Left ventricle myocardium inferior (tissue), 1 donor: ENCODE data around the gene MGAT4D. TPM values are rescaled to one million over a fixed set of nuclear protein-coding genes. Genes with fewer than 3 reads are reported as not detected.
A peak's percentile ranks its signal among the peaks of the same experiment; 100 is the strongest.

Experiments used
- DNase-seq: peaks from one replicate; pipeline ENCODE4 v3.0.0-alpha.2; 2020
- H3K27ac ChIP-seq: fragments of 200-600 bp; replicated peaks from 2 replicates; pipeline ENCODE4 v1.8.0; 2021
- H3K27me3 ChIP-seq: fragments of 200-600 bp; 2 replicates; pipeline ENCODE4 v1.8.0; 2021; ENCODE audit warnings: low read depth
- H3K36me3 ChIP-seq: fragments of 200-600 bp; 2 replicates; pipeline ENCODE4 v1.8.0; 2021
- H3K4me1 ChIP-seq: fragments of 200-600 bp; 2 replicates; pipeline ENCODE4 v1.8.0; 2021
- H3K4me3 ChIP-seq: fragments of 200-600 bp; 2 replicates; pipeline ENCODE4 v1.8.0; 2021; ENCODE audit warnings: mild to moderate bottlenecking, moderate library complexity
- H3K9me3 ChIP-seq: fragments of 200-600 bp; replicated peaks from 2 replicates; pipeline ENCODE4 v1.8.0; 2021
- intact Hi-C: fragments of 100-400 bp; cut with micrococcal nuclease; formaldehyde crosslinking; loops from one replicate; pipeline ENCODE4 v1.11.0; 2022
- long read RNA-seq: library from polyadenylated mRNA; unstranded; transcript quantifications from one replicate; pipeline ENCODE4 v2.0.0, GENCODE V29; 2021
- total RNA-seq: library from RNA; stranded (reverse); fragmentation: NEBNext Ultra II Directional; extraction: Animal tissue kit (Norgen Biotek cat#: 25700); gene quantifications from one replicate; pipeline ENCODE4 v1.2.1, GENCODE V29; 2021
- TF ChIP-seq, protein P1 (sequence below): fragments of 200-600 bp; IDR thresholded peaks from 2 replicates; pipeline ENCODE4 v1.8.0; 2021; ENCODE audit warnings: antibody characterized with exemption, mild to moderate bottlenecking, borderline replicate concordance
- donor health status: DM: no; HTN: yes; CAD: no; lungs with severe emphysema.

MGAT4D gene
- not detected for total RNA-seq
- long read RNA-seq: 0 reads

GRCh38 chr4:140497747-140498636 lies at the start of gene MGAT4D:
Gene MGAT4D, minus strand, starts transcription at chr4:140498293. Its CDS starts 71 bp downstream, at chr4:140498222.
- peaks cover 8% of the 10 kb centered on the region for H3K4me1 ChIP-seq
- DNase-seq: no peak
- TF ChIP-seq, protein P1, sequence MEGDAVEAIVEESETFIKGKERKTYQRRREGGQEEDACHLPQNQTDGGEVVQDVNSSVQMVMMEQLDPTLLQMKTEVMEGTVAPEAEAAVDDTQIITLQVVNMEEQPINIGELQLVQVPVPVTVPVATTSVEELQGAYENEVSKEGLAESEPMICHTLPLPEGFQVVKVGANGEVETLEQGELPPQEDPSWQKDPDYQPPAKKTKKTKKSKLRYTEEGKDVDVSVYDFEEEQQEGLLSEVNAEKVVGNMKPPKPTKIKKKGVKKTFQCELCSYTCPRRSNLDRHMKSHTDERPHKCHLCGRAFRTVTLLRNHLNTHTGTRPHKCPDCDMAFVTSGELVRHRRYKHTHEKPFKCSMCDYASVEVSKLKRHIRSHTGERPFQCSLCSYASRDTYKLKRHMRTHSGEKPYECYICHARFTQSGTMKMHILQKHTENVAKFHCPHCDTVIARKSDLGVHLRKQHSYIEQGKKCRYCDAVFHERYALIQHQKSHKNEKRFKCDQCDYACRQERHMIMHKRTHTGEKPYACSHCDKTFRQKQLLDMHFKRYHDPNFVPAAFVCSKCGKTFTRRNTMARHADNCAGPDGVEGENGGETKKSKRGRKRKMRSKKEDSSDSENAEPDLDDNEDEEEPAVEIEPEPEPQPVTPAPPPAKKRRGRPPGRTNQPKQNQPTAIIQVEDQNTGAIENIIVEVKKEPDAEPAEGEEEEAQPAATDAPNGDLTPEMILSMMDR: no peak
- H3K4me3 ChIP-seq: peak within 1 kb of the TSS; percentile 59
- H3K9me3 ChIP-seq: no peaks in the 10 kb centered on the region
- no peaks in the 10 kb centered on the region for H3K36me3 ChIP-seq
- peaks cover 87% of the 10 kb centered on the region for H3K27me3 ChIP-seq
- no peak within 1 kb of the TSS for H3K27ac ChIP-seq
- intact Hi-C loops: no loop called here

GRCh38 chr4:140533951-140534480 lies 35.9 kb upstream of the MGAT4D start:
- TF ChIP-seq, protein P1: no peak
- peaks cover 33% of the 10 kb centered on the region for H3K36me3 ChIP-seq
- no peak overlapping the region for H3K27ac ChIP-seq
- no peaks in the 10 kb centered on the region for H3K9me3 ChIP-seq
- H3K4me3 ChIP-seq: no peak overlapping the region
- no peak for DNase-seq
- intact Hi-C loops: no loop called here
- peaks cover 11% of the 10 kb centered on the region for H3K4me1 ChIP-seq
- H3K27me3 ChIP-seq: no peaks in the 10 kb centered on the region

GRCh38 chr4:140529434-140529833 lies 31.3 kb upstream of the MGAT4D start:
- H3K9me3 ChIP-seq: peaks cover 6% of the 10 kb centered on the region
- DNase-seq: no peak
- H3K27ac ChIP-seq: peak overlapping the region; percentile 78
- H3K4me3 ChIP-seq: peak overlapping the region; percentile 10
- H3K4me1 ChIP-seq: peaks cover 37% of the 10 kb centered on the region
- H3K36me3 ChIP-seq: peaks cover 16% of the 10 kb centered on the region
- H3K27me3 ChIP-seq: no peaks in the 10 kb centered on the region
- TF ChIP-seq, protein P1: no peak
- intact Hi-C loops: no loop called here

- Histone ChIP-seq H3K4me3 (peak within 1 kb of the TSS; percentile 84), H3K9me3 (peaks cover 6% of the 10 kb centered on the region), H3K27me3 (no peaks in the 10 kb centered on the region), H3K36me3 (peaks cover 14% of the 10 kb centered on the region), H3K4me1 (peaks cover 41% of the 10 kb centered on the region), H3K27ac (peak within 1 kb of the TSS; percentile 90)
- peak; percentile 99 for DNase-seq
- TF ChIP-seq, protein P1: peak; percentile 97
- intact Hi-C loops: no loop called here
Observed at GRCh38 chr4:140523857-140524742, 26.0 kb upstream of the MGAT4D start, which contains the start of gene ELMOD2. Gene ELMOD2, plus strand, starts transcription at chr4:140524168. Its CDS starts 1,261 bp downstream, at chr4:140525429.

- TF ChIP-seq, protein P1: no peak
- Histone ChIP-seq H3K36me3 (peaks cover 13% of the 10 kb centered on the region), H3K27me3 (no peaks in the 10 kb centered on the region), H3K27ac (peak overlapping the region; percentile 90), H3K9me3 (peaks cover 6% of the 10 kb centered on the region), H3K4me1 (peaks cover 37% of the 10 kb centered on the region), H3K4me3 (peak overlapping the region; percentile 84)
- DNase-seq: no peak
- intact Hi-C loops: no loop called here
Observed at GRCh38 chr4:140523370-140523856, 25.3 kb upstream of the MGAT4D start.
